HG02981 (cell line): Measurements from ENCODE around the gene SLC22A23.
"Not testable (repeated sequence)": the region's sequence is repeated elsewhere in the genome, so short reads cannot be mapped to it uniquely, and the experiment has no call there.

Source experiments
- ATAC-seq: cut with Tn5 transposase; IDR thresholded peaks from one replicate; pipeline ENCODE4 v1.9.1; 2021; ENCODE audit warnings: mild to moderate bottlenecking, moderate library complexity; ENCODE audit not compliant: unreplicated experiment

The SLC22A23 gene

GRCh38 chr6:3386374-3386857 is 70.4 kb downstream of the SLC22A23 start:
- no peak for ATAC-seq

GRCh38 chr6:3385660-3386151 is 71.1 kb downstream of the SLC22A23 start:
- ATAC-seq = no peak

- not testable (repeated sequence) for ATAC-seq
Measured at GRCh38 chr6:3385181-3385580, 71.7 kb downstream of the SLC22A23 start.

- no peak for ATAC-seq
Measured at GRCh38 chr6:3384241-3385143, 72.4 kb downstream of the SLC22A23 start.

- no peak for ATAC-seq
Measured at GRCh38 chr6:3383525-3383924, 73.3 kb downstream of the SLC22A23 start.

- no peak for ATAC-seq
Measured at GRCh38 chr6:3382326-3383279, 74.2 kb downstream of the SLC22A23 start.

GRCh38 chr6:3381233-3381921 is 75.5 kb downstream of the SLC22A23 start:
- ATAC-seq = no peak

GRCh38 chr6:3380344-3381232 is 76.3 kb downstream of the SLC22A23 start:
- ATAC-seq = no peak

GRCh38 chr6:3379482-3380060 is 77.3 kb downstream of the SLC22A23 start:
- ATAC-seq = no peak

GRCh38 chr6:3378808-3379207 is 78.0 kb downstream of the SLC22A23 start:
- ATAC-seq = not testable (repeated sequence)

GRCh38 chr6:3378398-3378782 is 78.5 kb downstream of the SLC22A23 start:
- not testable (repeated sequence) for ATAC-seq

- no peak for ATAC-seq
Measured at GRCh38 chr6:3377536-3378397, 79.1 kb downstream of the SLC22A23 start.

- no peak for ATAC-seq
Measured at GRCh38 chr6:3376893-3377535, 79.8 kb downstream of the SLC22A23 start.

- ATAC-seq = no peak
Measured at GRCh38 chr6:3376064-3376463, 80.8 kb downstream of the SLC22A23 start.

GRCh38 chr6:3373597-3374203 is 83.2 kb downstream of the SLC22A23 start:
- ATAC-seq = no peak

- ATAC-seq = no peak
Measured at GRCh38 chr6:3372912-3373554, 83.8 kb downstream of the SLC22A23 start.
